Neural crest cell (in vitro differentiated cells): Measurements from ENCODE around the gene CDON. TPM values are rescaled to one million over a fixed set of nuclear protein-coding genes. Genes with fewer than 3 reads are reported as not detected.

ENCODE experiments used
- DNase-seq: peaks from one replicate; pipeline ENCODE4 v3.0.0; 2021; ENCODE audit warnings: low read depth, mixed read lengths, low spot score
- H3K27ac Mint-ChIP-seq: one replicate; pipeline ENCODE4 v1.8.0; 2021; ENCODE audit warnings: mild to moderate bottlenecking, mixed read lengths; ENCODE audit not compliant: unreplicated experiment
- H3K27me3 Mint-ChIP-seq: 2 replicates; pipeline ENCODE4 v1.8.0; 2021; ENCODE audit warnings: low read depth, mild to moderate bottlenecking, mixed read lengths
- H3K36me3 Mint-ChIP-seq: 2 replicates; pipeline ENCODE4 v1.8.0; 2021; ENCODE audit warnings: low read depth, mild to moderate bottlenecking, mixed read lengths
- H3K4me1 Mint-ChIP-seq: 2 replicates; pipeline ENCODE4 v1.8.0; 2021; ENCODE audit warnings: mixed read lengths
- H3K4me3 Mint-ChIP-seq: one replicate; pipeline ENCODE4 v1.8.0; 2021; ENCODE audit warnings: mild to moderate bottlenecking, mixed read lengths
- H3K9me3 Mint-ChIP-seq: 2 replicates; pipeline ENCODE4 v1.8.0; 2021; ENCODE audit warnings: mixed read lengths
- total RNA-seq: library from RNA; stranded (reverse); gene quantifications from 2 replicates; pipeline ENCODE4 v1.2.1, GENCODE V29; 2021
- TF ChIP-seq, protein P1 (sequence below): fragments of 200-600 bp; sonication (generic); conservative IDR thresholded peaks from 2 replicates; pipeline ENCODE4 v1.5.0; 2021; ENCODE audit warnings: antibody characterized with exemption, mild to moderate bottlenecking

CDON gene
- total RNA-seq, 1 donor from 2014 or later, result 22.1 TPM

DNA sequence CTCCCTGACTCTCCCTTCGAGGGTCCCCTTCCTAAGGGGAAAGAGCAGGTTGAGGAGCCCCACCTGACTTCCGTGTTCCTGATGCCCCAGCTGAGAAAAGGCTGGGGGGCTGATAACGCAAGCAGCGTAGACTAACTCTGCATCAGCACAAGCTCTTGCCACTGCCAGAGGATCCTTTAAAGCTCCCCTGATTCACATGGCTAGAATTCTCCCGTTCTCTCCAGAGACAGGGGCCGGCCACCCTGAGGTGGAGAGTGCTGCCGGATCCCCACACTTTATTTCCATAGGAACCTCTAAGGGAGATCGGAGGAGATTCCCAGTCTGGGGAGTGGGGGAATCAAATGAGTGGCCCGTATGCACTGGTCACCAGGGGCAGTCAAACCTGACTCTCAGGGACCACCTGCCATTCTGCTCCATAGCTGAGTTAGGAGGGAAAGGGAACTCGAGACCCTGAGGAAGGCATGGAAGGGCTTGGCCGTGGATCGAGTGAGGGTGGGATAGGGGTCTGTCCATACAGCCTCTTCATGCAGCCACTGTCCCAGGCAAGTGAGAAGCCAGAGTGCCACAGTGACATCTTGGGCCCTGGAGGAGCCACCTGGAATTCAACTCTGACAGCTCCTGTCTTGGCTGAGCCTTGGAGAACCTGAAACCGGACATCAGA, 118.2 kb downstream of the CDON start:
- TF ChIP-seq, protein P1, sequence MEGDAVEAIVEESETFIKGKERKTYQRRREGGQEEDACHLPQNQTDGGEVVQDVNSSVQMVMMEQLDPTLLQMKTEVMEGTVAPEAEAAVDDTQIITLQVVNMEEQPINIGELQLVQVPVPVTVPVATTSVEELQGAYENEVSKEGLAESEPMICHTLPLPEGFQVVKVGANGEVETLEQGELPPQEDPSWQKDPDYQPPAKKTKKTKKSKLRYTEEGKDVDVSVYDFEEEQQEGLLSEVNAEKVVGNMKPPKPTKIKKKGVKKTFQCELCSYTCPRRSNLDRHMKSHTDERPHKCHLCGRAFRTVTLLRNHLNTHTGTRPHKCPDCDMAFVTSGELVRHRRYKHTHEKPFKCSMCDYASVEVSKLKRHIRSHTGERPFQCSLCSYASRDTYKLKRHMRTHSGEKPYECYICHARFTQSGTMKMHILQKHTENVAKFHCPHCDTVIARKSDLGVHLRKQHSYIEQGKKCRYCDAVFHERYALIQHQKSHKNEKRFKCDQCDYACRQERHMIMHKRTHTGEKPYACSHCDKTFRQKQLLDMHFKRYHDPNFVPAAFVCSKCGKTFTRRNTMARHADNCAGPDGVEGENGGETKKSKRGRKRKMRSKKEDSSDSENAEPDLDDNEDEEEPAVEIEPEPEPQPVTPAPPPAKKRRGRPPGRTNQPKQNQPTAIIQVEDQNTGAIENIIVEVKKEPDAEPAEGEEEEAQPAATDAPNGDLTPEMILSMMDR, result no peak
- H3K9me3 Mint-ChIP-seq, result no peaks in the 10 kb centered on the region
- H3K27ac Mint-ChIP-seq, result peak overlapping the region; percentile 22
- DNase-seq, result no peak
- no peaks in the 10 kb centered on the region for H3K36me3 Mint-ChIP-seq
- H3K4me1 Mint-ChIP-seq, result peaks cover 6% of the 10 kb centered on the region
- peaks cover 25% of the 10 kb centered on the region for H3K27me3 Mint-ChIP-seq
- no peak overlapping the region for H3K4me3 Mint-ChIP-seq

DNA sequence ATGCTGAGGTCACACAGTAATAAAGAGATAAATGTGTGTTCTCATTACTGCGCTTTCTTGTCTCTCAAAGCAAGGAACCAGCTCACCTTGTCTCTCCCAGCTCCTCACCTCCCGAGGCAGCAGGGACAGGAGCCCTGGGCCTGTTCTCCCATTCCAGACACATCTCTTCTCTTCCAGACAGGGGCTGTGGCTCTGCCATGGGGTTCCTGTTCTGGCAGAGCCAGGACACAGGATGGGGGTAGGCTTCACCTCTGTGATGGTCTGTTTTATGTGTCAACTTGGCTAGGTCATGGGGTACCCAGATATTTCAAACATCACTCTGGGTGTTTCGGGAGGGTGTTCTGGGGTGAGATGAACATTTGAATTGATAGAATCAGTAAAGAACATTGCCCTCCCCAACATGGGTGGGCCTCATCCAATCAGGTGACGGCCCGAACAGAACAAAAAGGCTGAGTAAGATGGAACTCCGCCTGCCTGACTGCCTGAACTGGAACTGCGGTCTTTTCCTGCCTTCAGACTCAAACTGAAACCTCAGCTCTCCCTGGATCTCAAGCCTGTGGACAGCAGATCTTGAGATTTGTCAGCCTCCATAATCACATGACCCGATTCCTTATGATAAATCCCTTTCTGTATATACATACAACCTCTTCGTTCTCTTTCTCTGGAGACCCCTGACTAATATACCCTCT, 118.9 kb downstream of the CDON start:
- H3K4me3 Mint-ChIP-seq, result no peak overlapping the region
- TF ChIP-seq, protein P1, result no peak
- DNase-seq, result no peak
- H3K27ac Mint-ChIP-seq, result peak overlapping the region; percentile 22
- H3K36me3 Mint-ChIP-seq, result no peaks in the 10 kb centered on the region
- peaks cover 25% of the 10 kb centered on the region for H3K27me3 Mint-ChIP-seq
- H3K4me1 Mint-ChIP-seq, result peaks cover 8% of the 10 kb centered on the region
- H3K9me3 Mint-ChIP-seq, result no peaks in the 10 kb centered on the region

DNA sequence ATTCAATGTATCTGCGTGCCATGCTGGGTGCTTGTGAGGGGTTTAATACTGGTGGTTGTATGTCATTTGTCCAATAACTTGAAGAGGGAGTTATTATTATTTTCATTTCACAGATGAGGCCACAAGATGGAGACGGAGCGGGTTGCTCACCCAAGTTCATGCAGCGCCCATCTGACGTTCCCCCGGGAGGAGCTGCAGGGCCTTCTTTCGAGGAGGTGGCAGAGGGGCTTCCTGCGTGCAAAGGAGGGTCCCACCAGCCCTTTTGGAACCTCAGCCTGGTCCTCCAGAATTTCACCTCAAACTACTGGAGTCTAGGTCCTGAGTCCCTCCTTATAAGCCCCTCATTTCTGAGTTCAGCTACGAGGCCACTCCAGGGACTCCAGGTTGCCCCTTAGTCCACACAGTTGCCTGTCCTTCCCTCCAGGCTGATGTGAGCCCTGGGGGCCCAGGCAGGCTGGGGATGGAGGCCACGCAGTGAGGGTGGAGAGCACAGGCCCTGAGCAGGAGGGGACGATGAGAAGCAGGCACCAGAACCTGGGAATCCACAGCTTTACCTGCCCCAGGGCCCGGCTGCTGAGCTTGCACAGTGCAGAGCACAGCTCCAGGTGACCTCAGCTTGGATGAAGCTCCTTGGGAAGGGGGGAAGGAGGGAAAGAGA, 119.8 kb downstream of the CDON start:
- H3K27ac Mint-ChIP-seq, result no peak overlapping the region
- no peaks in the 10 kb centered on the region for H3K9me3 Mint-ChIP-seq
- H3K36me3 Mint-ChIP-seq, result no peaks in the 10 kb centered on the region
- TF ChIP-seq, protein P1, result no peak
- peaks cover 10% of the 10 kb centered on the region for H3K4me1 Mint-ChIP-seq
- DNase-seq, result no peak
- no peak overlapping the region for H3K4me3 Mint-ChIP-seq
- peaks cover 25% of the 10 kb centered on the region for H3K27me3 Mint-ChIP-seq

DNA sequence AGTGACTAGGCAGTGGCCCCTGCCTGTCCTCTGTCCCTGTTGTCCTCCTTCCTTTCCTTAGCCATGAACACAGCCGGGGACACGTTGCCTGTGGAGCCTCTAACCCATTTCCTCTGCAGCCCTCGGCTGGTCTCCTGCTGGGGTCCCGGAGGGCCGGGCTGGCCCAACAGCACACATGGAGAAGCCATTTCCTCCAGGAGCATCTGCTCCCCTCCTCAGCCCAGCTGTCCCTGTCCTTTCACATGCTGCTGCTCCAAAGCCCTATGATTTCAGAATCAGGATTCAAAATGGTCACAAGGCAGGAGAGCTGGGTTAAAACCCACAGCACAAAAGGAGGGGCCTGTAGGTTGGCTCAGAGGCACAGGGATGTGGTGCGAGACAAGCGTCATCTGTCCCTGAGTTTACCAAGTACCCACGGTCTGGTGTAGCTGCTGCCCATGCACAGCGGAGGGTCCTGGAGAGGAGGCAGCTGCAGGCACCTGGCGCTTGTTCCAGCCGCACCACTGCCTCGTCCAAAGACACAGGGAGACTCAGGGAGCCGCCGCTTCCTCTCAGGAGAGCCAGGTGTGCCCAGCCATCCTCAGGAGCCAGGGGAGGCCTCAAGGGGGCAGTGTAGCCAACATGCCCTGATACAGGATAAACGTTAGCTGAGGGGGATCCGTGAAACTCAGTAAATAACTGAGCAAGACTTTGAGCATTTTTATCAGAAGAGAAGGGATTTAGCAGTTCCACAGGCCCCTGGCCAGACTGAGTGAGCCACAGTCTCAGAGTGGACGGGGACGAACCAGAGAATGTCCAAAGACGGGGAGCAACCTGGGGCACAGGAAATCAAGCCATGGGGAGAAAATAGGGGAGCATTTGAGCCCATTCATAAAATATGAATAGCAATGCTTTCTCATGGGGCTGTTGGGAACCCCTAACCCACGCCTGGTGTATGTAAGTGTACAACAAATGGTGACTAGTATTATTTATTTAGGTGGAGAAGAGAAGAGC, 120.8 kb downstream of the CDON start:
- TF ChIP-seq, protein P1, result peak; percentile 72
- Mint-ChIP-seq H3K27me3 (peaks cover 25% of the 10 kb centered on the region), H3K27ac (no peak overlapping the region), H3K4me3 (no peak overlapping the region), H3K4me1 (peaks cover 10% of the 10 kb centered on the region), H3K9me3 (no peaks in the 10 kb centered on the region), H3K36me3 (no peaks in the 10 kb centered on the region)
- peak; percentile 50 for DNase-seq

DNA sequence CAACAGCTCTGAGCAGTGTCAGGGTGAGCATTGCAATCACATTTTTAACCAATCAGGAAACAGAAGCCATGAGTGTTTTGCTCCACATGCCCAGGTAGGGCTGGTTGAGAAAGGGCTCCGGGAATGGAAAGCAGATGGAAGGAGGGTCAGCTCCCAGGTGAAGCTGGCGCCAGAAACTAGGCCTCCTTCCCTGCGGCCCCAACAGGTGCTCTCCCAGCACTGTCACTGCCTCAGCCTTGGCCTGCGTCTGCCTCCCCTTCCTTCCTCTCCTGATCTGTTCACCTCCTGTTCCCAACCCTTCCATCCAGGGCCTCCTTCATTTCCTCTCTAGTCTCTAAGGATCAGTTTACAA, 121.4 kb downstream of the CDON start:
- Mint-ChIP-seq H3K4me1 (peaks cover 10% of the 10 kb centered on the region), H3K4me3 (no peak overlapping the region)
- TF ChIP-seq, protein P1, result no peak

More for the DNA sequence above, 121.4 kb downstream of the CDON start:
- Mint-ChIP-seq H3K27ac (no peak overlapping the region), H3K27me3 (peaks cover 25% of the 10 kb centered on the region), H3K36me3 (no peaks in the 10 kb centered on the region), H3K9me3 (no peaks in the 10 kb centered on the region)
- no peak for DNase-seq
